Measurements from ENCODE around the gene SSBP1. TPM values are rescaled to one million over a fixed set of nuclear protein-coding genes. Genes with fewer than 3 reads are reported as not detected.

Gene SSBP1
- total and polyA plus RNA-seq, 2 experiments from 2014 or later: 283 to 1,006 TPM

DNA sequence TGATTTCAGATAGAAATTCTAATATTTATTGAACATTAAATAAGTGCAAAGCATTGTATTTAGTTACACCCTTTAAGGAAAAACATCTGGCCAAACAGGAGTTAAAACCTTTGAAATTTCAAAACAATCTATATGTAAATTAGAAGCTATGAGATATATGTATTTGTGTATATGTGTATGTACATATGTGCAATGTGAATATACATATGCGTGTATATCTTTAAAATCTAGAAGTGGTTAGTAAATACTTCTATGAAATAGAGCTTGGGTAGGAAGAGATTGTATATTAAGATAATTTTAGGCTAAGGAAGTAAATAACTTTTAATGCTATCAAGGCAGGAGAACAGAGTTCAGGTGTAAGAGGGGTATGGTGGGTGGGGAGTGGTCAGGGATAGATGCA, 20.7 kb upstream of the SSBP1 start (continued):
- TF ChIP-seq, protein P1, sequence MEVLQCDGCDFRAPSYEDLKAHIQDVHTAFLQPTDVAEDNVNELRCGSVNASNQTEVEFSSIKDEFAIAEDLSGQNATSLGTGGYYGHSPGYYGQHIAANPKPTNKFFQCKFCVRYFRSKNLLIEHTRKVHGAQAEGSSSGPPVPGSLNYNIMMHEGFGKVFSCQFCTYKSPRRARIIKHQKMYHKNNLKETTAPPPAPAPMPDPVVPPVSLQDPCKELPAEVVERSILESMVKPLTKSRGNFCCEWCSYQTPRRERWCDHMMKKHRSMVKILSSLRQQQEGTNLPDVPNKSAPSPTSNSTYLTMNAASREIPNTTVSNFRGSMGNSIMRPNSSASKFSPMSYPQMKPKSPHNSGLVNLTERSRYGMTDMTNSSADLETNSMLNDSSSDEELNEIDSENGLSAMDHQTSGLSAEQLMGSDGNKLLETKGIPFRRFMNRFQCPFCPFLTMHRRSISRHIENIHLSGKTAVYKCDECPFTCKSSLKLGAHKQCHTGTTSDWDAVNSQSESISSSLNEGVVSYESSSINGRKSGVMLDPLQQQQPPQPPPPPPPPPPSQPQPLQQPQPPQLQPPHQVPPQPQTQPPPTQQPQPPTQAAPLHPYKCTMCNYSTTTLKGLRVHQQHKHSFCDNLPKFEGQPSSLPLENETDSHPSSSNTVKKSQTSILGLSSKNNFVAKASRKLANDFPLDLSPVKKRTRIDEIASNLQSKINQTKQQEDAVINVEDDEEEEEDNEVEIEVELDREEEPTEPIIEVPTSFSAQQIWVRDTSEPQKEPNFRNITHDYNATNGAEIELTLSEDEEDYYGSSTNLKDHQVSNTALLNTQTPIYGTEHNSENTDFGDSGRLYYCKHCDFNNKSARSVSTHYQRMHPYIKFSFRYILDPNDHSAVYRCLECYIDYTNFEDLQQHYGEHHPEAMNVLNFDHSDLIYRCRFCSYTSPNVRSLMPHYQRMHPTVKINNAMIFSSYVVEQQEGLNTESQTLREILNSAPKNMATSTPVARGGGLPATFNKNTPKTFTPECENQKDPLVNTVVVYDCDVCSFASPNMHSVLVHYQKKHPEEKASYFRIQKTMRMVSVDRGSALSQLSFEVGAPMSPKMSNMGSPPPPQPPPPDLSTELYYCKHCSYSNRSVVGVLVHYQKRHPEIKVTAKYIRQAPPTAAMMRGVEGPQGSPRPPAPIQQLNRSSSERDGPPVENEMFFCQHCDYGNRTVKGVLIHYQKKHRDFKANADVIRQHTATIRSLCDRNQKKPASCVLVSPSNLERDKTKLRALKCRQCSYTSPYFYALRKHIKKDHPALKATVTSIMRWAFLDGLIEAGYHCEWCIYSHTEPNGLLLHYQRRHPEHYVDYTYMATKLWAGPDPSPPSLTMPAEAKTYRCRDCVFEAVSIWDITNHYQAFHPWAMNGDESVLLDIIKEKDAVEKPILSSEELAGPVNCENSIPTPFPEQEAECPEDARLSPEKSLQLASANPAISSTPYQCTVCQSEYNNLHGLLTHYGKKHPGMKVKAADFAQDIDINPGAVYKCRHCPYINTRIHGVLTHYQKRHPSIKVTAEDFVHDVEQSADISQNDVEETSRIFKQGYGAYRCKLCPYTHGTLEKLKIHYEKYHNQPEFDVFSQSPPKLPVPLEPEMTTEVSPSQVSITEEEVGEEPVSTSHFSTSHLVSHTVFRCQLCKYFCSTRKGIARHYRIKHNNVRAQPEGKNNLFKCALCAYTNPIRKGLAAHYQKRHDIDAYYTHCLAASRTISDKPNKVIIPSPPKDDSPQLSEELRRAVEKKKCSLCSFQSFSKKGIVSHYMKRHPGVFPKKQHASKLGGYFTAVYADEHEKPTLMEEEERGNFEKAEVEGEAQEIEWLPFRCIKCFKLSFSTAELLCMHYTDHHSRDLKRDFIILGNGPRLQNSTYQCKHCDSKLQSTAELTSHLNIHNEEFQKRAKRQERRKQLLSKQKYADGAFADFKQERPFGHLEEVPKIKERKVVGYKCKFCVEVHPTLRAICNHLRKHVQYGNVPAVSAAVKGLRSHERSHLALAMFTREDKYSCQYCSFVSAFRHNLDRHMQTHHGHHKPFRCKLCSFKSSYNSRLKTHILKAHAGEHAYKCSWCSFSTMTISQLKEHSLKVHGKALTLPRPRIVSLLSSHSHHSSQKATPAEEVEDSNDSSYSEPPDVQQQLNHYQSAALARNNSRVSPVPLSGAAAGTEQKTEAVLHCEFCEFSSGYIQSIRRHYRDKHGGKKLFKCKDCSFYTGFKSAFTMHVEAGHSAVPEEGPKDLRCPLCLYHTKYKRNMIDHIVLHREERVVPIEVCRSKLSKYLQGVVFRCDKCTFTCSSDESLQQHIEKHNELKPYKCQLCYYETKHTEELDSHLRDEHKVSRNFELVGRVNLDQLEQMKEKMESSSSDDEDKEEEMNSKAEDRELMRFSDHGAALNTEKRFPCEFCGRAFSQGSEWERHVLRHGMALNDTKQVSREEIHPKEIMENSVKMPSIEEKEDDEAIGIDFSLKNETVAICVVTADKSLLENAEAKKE (CRISPR knock-in tag; IDR thresholded peaks at IDR 0.05): no peak

GRCh38 chr7:141722529-141722928, 15.6 kb upstream of the SSBP1 start:
- Mint-ChIP-seq H3K4me1 (peaks cover 13% of the 10 kb centered on the region), H3K4me3 (no peak overlapping the region), H3K27me3 (ENCODE audit: insufficient read depth, low read depth, poor library complexity) (no peaks in the 10 kb centered on the region), H3K27ac (no peak overlapping the region), H3K9me3 (no peaks in the 10 kb centered on the region), H3K36me3 (ENCODE audit: low read depth) (no peaks in the 10 kb centered on the region)
- no peak overlapping the region for H3K27ac ChIP-seq (ENCODE audit: low read depth)
- no peaks in the 10 kb centered on the region for H3K79me2 ChIP-seq (replicated peaks; ENCODE audit: insufficient read depth)
- no peaks in the 10 kb centered on the region for H3K9me2 ChIP-seq (ENCODE audit: insufficient read depth)
- H2AFZ ChIP-seq: no peak overlapping the region
- no peak overlapping the region for H3K4me3 ChIP-seq
- no peaks in the 10 kb centered on the region for H3F3A ChIP-seq (replicated peaks; ENCODE audit: low read depth)
- H3K4me1 ChIP-seq (ENCODE audit: insufficient read depth): peaks cover 3% of the 10 kb centered on the region; the same call in 1 of the 2 replicates
- TF ChIP-seq CREB1 (CRISPR knock-in tag; IDR thresholded peaks at IDR 0.05; ENCODE audit: low read depth) (no peak), EZH2 (IDR thresholded peaks at IDR 0.05; ENCODE audit: low read depth, unreplicated experiment) (no peak), POLR2AphosphoS5 (IDR thresholded peaks at IDR 0.05; ENCODE audit: low read depth) (no peak)
- no peak overlapping the region for H3K4me2 ChIP-seq
- H3K27me3 ChIP-seq (ENCODE audit: insufficient read depth): no peaks in the 10 kb centered on the region
- H3K36me3 ChIP-seq (ENCODE audit: insufficient read depth): no peaks in the 10 kb centered on the region
- no peaks in the 10 kb centered on the region for H4K20me1 ChIP-seq (replicated peaks; ENCODE audit: insufficient read depth)
- no peak for DNase-seq (ENCODE audit: low spot score)
- no peak for ATAC-seq

GRCh38 chr7:141729020-141729419, 9.1 kb upstream of the SSBP1 start:
- H3K4me1 ChIP-seq (ENCODE audit: insufficient read depth): 0 out of 2 replicates have a peak, but pooled peaks cover 3% of the 10 kb centered on the region
- H3K79me2 ChIP-seq (replicated peaks; ENCODE audit: insufficient read depth): no peaks in the 10 kb centered on the region
- ATAC-seq: no peak
- DNase-seq (ENCODE audit: low spot score): no peak
- no peak overlapping the region for H3K4me3 Mint-ChIP-seq
- H3K27me3 Mint-ChIP-seq (ENCODE audit: insufficient read depth, low read depth, poor library complexity): peaks cover 2% of the 10 kb centered on the region
- no peak overlapping the region for H2AFZ ChIP-seq
- H3K9me2 ChIP-seq (ENCODE audit: insufficient read depth): no peaks in the 10 kb centered on the region
- no peak overlapping the region for H3K27ac Mint-ChIP-seq
- H3K27me3 ChIP-seq (ENCODE audit: insufficient read depth): no peaks in the 10 kb centered on the region
- no peak overlapping the region for H3K27ac ChIP-seq (ENCODE audit: low read depth)
- no peak overlapping the region for H3K4me2 ChIP-seq
- no peaks in the 10 kb centered on the region for H4K20me1 ChIP-seq (replicated peaks; ENCODE audit: insufficient read depth)
- no peaks in the 10 kb centered on the region for H3K9me3 Mint-ChIP-seq
- peaks cover 11% of the 10 kb centered on the region for H3K4me1 Mint-ChIP-seq
- H3K4me3 ChIP-seq: no peak overlapping the region
- H3F3A ChIP-seq (replicated peaks; ENCODE audit: low read depth): no peaks in the 10 kb centered on the region
- no peaks in the 10 kb centered on the region for H3K36me3 ChIP-seq (ENCODE audit: insufficient read depth)
- H3K36me3 Mint-ChIP-seq (ENCODE audit: low read depth): no peaks in the 10 kb centered on the region
- TF ChIP-seq, protein P1 (CRISPR knock-in tag; IDR thresholded peaks at IDR 0.05): no peak
- TF ChIP-seq EZH2phosphoT487 (IDR thresholded peaks at IDR 0.05; ENCODE audit: unreplicated experiment): no peak
